Neural crest cell (in vitro differentiated cells): ENCODE measurements around the gene GABRG3. TPM values are rescaled to one million over a fixed set of nuclear protein-coding genes. Genes with fewer than 3 reads are reported as not detected.

Experiments
- DNase-seq: peaks from one replicate; pipeline ENCODE4 v3.0.0; 2021; ENCODE audit warnings: low read depth, mixed read lengths, low spot score
- H3K27ac Mint-ChIP-seq: one replicate; pipeline ENCODE4 v1.8.0; 2021; ENCODE audit warnings: mild to moderate bottlenecking, mixed read lengths; ENCODE audit not compliant: unreplicated experiment
- H3K27me3 Mint-ChIP-seq: 2 replicates; pipeline ENCODE4 v1.8.0; 2021; ENCODE audit warnings: low read depth, mild to moderate bottlenecking, mixed read lengths
- H3K36me3 Mint-ChIP-seq: 2 replicates; pipeline ENCODE4 v1.8.0; 2021; ENCODE audit warnings: low read depth, mild to moderate bottlenecking, mixed read lengths
- H3K4me1 Mint-ChIP-seq: 2 replicates; pipeline ENCODE4 v1.8.0; 2021; ENCODE audit warnings: mixed read lengths
- H3K4me3 Mint-ChIP-seq: one replicate; pipeline ENCODE4 v1.8.0; 2021; ENCODE audit warnings: mild to moderate bottlenecking, mixed read lengths
- H3K9me3 Mint-ChIP-seq: 2 replicates; pipeline ENCODE4 v1.8.0; 2021; ENCODE audit warnings: mixed read lengths
- total RNA-seq: library from RNA; stranded (reverse); gene quantifications from 2 replicates; pipeline ENCODE4 v1.2.1, GENCODE V29; 2021
- TF ChIP-seq, protein P1 (sequence below): fragments of 200-600 bp; sonication (generic); conservative IDR thresholded peaks from 2 replicates; pipeline ENCODE4 v1.5.0; 2021; ENCODE audit warnings: antibody characterized with exemption, mild to moderate bottlenecking

GABRG3 gene
- total RNA-seq, 1 donor from 2014 or later, result 4.5 TPM

DNA sequence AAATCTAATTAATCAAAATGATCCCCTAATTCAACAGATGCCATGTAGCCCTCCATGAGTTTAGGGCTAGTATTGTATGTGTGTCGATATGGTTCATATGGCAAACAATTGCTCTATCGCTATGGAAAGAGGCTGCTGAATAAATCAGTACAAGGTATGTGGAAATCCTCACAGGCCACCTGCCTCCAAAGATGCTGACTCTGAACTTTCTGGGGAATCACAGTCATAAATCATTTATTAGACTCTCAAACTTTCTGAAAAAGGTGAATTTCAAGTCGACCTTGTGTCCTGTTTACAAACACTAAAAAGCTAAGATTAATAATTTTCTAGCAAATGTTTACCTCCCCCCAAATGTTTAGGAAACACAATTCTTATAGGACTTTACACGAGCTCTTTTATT lies 462.6 kb downstream of the GABRG3 start:
- no peak overlapping the region for H3K4me3 Mint-ChIP-seq
- H3K27ac Mint-ChIP-seq, result no peak overlapping the region
- no peak for DNase-seq
- no peaks in the 10 kb centered on the region for H3K4me1 Mint-ChIP-seq
- H3K36me3 Mint-ChIP-seq, result peaks cover 12% of the 10 kb centered on the region
- H3K9me3 Mint-ChIP-seq, result peaks cover 18% of the 10 kb centered on the region
- H3K27me3 Mint-ChIP-seq, result no peaks in the 10 kb centered on the region
- TF ChIP-seq, protein P1, sequence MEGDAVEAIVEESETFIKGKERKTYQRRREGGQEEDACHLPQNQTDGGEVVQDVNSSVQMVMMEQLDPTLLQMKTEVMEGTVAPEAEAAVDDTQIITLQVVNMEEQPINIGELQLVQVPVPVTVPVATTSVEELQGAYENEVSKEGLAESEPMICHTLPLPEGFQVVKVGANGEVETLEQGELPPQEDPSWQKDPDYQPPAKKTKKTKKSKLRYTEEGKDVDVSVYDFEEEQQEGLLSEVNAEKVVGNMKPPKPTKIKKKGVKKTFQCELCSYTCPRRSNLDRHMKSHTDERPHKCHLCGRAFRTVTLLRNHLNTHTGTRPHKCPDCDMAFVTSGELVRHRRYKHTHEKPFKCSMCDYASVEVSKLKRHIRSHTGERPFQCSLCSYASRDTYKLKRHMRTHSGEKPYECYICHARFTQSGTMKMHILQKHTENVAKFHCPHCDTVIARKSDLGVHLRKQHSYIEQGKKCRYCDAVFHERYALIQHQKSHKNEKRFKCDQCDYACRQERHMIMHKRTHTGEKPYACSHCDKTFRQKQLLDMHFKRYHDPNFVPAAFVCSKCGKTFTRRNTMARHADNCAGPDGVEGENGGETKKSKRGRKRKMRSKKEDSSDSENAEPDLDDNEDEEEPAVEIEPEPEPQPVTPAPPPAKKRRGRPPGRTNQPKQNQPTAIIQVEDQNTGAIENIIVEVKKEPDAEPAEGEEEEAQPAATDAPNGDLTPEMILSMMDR, result no peak

DNA sequence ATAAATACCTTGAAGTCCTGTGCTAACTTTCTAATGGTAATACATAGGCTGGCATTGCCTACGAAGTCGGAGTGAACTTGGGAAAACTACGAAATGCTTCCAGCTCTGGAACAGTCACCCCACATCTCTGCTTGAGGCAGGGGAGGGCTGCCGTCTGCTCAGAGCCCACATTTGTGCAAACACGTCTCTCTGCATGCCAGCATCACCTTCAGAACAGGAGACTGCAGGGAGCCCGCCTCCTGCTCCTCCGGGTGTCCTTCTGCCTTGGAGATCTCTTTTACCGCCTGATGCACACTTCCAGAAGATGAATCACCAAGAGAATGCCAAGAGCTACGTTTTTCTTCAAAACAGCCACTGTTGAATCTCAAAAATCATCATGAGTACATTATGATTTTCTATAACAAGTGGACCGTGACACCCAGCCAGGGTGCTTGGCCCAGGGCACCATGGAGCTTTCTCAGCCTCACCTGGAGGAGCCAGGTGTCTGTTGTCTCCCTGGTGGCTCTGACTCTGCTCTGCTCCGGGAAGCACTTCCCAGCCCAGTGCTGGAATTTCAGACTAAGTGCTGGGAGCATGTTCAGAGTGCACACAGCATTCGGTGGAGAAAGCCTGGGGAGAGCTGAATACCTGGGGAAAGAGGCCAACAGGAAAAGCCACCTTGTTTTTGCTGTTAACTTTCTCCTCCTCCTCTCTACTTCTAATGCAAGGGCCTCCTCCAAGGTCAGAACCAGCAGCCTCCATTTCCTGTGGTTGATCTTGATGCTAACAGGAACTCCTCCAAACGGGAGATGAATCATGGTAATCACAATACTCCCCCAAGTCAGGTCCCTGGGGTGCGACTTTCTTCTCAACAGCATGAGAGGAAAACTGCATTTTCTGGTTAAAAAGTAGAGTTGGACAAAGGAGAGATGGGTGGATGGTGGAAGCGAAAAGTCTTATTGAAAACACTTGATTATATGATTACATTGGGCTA lies 467.7 kb downstream of the GABRG3 start:
- H3K27ac Mint-ChIP-seq, result no peak overlapping the region
- no peak overlapping the region for H3K4me3 Mint-ChIP-seq
- no peaks in the 10 kb centered on the region for H3K27me3 Mint-ChIP-seq
- H3K9me3 Mint-ChIP-seq, result peaks cover 3% of the 10 kb centered on the region
- TF ChIP-seq, protein P1, result no peak
- peaks cover 8% of the 10 kb centered on the region for H3K36me3 Mint-ChIP-seq
- no peak for DNase-seq
- no peaks in the 10 kb centered on the region for H3K4me1 Mint-ChIP-seq

DNA sequence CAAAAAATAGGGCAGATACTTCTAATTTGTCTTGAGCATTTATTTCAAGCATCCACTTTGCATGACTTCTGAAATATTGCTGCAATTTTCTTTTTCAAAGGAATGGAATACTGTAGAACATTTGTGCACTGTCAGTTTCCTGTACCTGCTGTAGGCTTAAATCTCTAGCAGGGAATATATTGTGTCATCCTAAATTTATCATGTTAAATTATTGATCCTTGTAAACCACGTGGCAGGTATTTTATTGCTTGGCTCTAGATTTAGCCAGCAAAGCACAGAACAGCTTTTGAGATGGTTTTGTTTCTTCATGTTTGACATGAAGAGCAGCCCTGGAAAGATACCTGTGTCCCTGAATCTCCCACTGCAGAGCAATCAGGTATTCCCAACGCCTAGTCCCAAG lies 470.1 kb downstream of the GABRG3 start:
- no peaks in the 10 kb centered on the region for H3K27me3 Mint-ChIP-seq
- peaks cover under 1% of the 10 kb centered on the region for H3K9me3 Mint-ChIP-seq
- H3K4me3 Mint-ChIP-seq, result no peak overlapping the region
- no peak for DNase-seq
- TF ChIP-seq, protein P1, result no peak
- no peak overlapping the region for H3K27ac Mint-ChIP-seq
- no peaks in the 10 kb centered on the region for H3K4me1 Mint-ChIP-seq
- H3K36me3 Mint-ChIP-seq, result peaks cover 6% of the 10 kb centered on the region

DNA sequence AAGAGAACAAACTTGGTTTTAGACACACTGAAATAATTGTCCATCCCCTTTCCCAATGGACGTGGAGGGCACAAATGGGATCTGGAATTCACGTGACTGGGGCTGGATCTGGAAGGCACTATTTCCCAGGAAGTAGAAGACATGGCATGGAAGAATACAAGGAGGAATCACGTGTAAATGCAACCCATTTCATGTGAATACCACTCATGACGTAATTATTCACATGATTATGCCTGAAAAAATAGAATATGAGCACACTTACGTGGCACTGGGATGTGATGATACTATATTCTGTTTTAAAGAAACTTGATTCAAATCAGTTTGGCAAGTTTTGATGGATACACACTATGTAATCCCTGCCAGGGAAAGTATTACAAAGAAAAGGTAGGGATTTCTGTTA lies 477.3 kb downstream of the GABRG3 start:
- H3K4me3 Mint-ChIP-seq, result no peak overlapping the region
- H3K27ac Mint-ChIP-seq, result no peak overlapping the region
- TF ChIP-seq, protein P1, result no peak
- no peaks in the 10 kb centered on the region for H3K36me3 Mint-ChIP-seq
- no peaks in the 10 kb centered on the region for H3K27me3 Mint-ChIP-seq
- DNase-seq, result no peak
- peaks cover 10% of the 10 kb centered on the region for H3K9me3 Mint-ChIP-seq
- no peaks in the 10 kb centered on the region for H3K4me1 Mint-ChIP-seq

DNA sequence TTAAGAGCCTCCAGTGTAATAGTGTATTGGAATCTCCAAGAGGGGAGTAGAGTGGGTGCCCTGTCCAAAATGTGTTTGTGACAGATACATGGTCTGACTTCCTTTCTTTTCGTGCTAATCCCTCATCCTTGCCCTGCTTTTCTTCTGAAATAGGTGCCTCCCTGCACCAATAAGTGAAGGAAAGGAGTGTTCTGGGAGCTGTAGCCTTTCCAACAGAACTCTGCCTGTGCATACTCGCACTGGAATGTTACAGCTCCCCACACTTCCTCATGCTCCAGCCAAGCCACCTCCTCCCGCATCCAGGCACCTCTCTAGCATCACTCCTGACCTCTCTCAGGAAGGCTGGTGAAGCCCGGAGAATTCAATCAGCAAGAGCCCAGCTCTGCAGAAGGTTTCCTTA lies 478.0 kb downstream of the GABRG3 start:
- no peaks in the 10 kb centered on the region for H3K27me3 Mint-ChIP-seq
- H3K9me3 Mint-ChIP-seq, result peaks cover 10% of the 10 kb centered on the region
- H3K36me3 Mint-ChIP-seq, result no peaks in the 10 kb centered on the region
- H3K4me1 Mint-ChIP-seq, result no peaks in the 10 kb centered on the region
- no peak for DNase-seq
- TF ChIP-seq, protein P1, result no peak
- H3K4me3 Mint-ChIP-seq, result no peak overlapping the region
- no peak overlapping the region for H3K27ac Mint-ChIP-seq
